H9 (cell line): ENCODE measurements around the gene STK38L. TPM values are rescaled to one million over a fixed set of nuclear protein-coding genes. Genes with fewer than 3 reads are reported as not detected.

Experiments
- DNase-seq: peaks from one replicate; pipeline ENCODE4 v3.0.0-alpha.2; 2017
- H2AFZ ChIP-seq: one replicate; pipeline ENCODE4 v1.6.1; 2013; ENCODE audit warnings: mild to moderate bottlenecking, low read length, control low read depth, moderate library complexity
- H2AK5ac ChIP-seq: 2 replicates; pipeline ENCODE4 v1.6.1; 2013; ENCODE audit warnings: low read length, control low read depth, mixed read lengths; ENCODE audit not compliant: insufficient read length
- H2BK120ac ChIP-seq: one replicate; pipeline ENCODE4 v1.6.1; 2013; ENCODE audit warnings: low read depth, mild to moderate bottlenecking, low read length, control low read depth, inconsistent platforms; ENCODE audit not compliant: poor library complexity, severe bottlenecking
- H2BK12ac ChIP-seq: 2 replicates; pipeline ENCODE4 v1.6.1; 2013; ENCODE audit warnings: low read length, control low read depth, mixed read lengths, low read depth; ENCODE audit not compliant: insufficient read length
- H2BK15ac ChIP-seq: 2 replicates; pipeline ENCODE4 v1.6.1; 2013; ENCODE audit warnings: low read depth, low read length, control low read depth
- H2BK20ac ChIP-seq: one replicate; pipeline ENCODE4 v1.6.1; 2013; ENCODE audit warnings: low read depth, mild to moderate bottlenecking, low read length, control low read depth, inconsistent platforms; ENCODE audit not compliant: poor library complexity, severe bottlenecking
- H2BK5ac ChIP-seq: 2 replicates; pipeline ENCODE4 v1.6.1; 2013; ENCODE audit warnings: low read length, control low read depth, mixed read lengths; ENCODE audit not compliant: insufficient read length
- H3K14ac ChIP-seq: 2 replicates; pipeline ENCODE4 v1.6.1; 2013; ENCODE audit warnings: low read length, control low read depth; ENCODE audit not compliant: insufficient read depth
- H3K18ac ChIP-seq: 2 replicates; pipeline ENCODE4 v1.6.1; 2013; ENCODE audit warnings: low read depth, mild to moderate bottlenecking, mixed read lengths, low read length, control low read depth; ENCODE audit not compliant: insufficient read length
- H3K23ac ChIP-seq: 2 replicates; pipeline ENCODE4 v1.6.1; 2013; ENCODE audit warnings: low read length, control low read depth, mixed read lengths, low read depth; ENCODE audit not compliant: insufficient read length
- H3K23me2 ChIP-seq: 2 replicates; pipeline ENCODE4 v1.6.1; 2013; ENCODE audit warnings: low read depth, mild to moderate bottlenecking, mixed read lengths, low read length, control low read depth; ENCODE audit not compliant: insufficient read length, poor library complexity, severe bottlenecking
- H3K27ac ChIP-seq: 2 replicates; pipeline ENCODE4 v1.5.1; 2013; ENCODE audit warnings: low read length, control low read depth, mixed read lengths, low read depth; ENCODE audit not compliant: insufficient read length
- H3K27me3 ChIP-seq: 2 replicates; pipeline ENCODE4 v1.6.1; 2013; ENCODE audit warnings: low read length, control low read depth, inconsistent platforms; ENCODE audit not compliant: insufficient read depth
- H3K4ac ChIP-seq: 2 replicates; pipeline ENCODE4 v1.6.1; 2013; ENCODE audit warnings: low read depth, mild to moderate bottlenecking, control low read depth, inconsistent platforms, low read length, moderate library complexity
- H3K4me1 ChIP-seq: 2 replicates; pipeline ENCODE4 v1.6.1; 2013; ENCODE audit warnings: low read length, control low read depth, inconsistent platforms; ENCODE audit not compliant: insufficient read depth
- H3K4me2 ChIP-seq: 2 replicates; pipeline ENCODE4 v1.6.1; 2013; ENCODE audit warnings: low read length, control low read depth, mixed read lengths; ENCODE audit not compliant: insufficient read length, insufficient read depth
- H3K56ac ChIP-seq: 2 replicates; pipeline ENCODE4 v1.6.1; 2013; ENCODE audit warnings: low read depth, mild to moderate bottlenecking, mixed read lengths, low read length, control low read depth; ENCODE audit not compliant: insufficient read length
- H3K79me1 ChIP-seq: 2 replicates; pipeline ENCODE4 v1.6.1; 2013; ENCODE audit warnings: low read depth, mild to moderate bottlenecking, moderate library complexity, low read length, control low read depth, inconsistent platforms; ENCODE audit not compliant: insufficient read depth, poor library complexity, severe bottlenecking
- H3K79me2 ChIP-seq: 2 replicates; pipeline ENCODE4 v1.6.1; 2013; ENCODE audit warnings: low read length, control low read depth, inconsistent platforms; ENCODE audit not compliant: insufficient read depth
- H3K9ac ChIP-seq: 2 replicates; pipeline ENCODE4 v1.6.1; 2013; ENCODE audit warnings: low read length, control low read depth, mixed read lengths; ENCODE audit not compliant: insufficient read length; ENCODE audit errors: extremely low read depth
- H3K9me3 ChIP-seq: one replicate; pipeline ENCODE4 v1.6.1; 2013; ENCODE audit warnings: low read depth, low read length, inconsistent platforms; ENCODE audit not compliant: control insufficient read depth
- H3T11ph ChIP-seq: one replicate; pipeline ENCODE4 v1.6.1; 2013; ENCODE audit warnings: mild to moderate bottlenecking, low read length, control low read depth, inconsistent platforms
- H4K20me1 ChIP-seq: one replicate; pipeline ENCODE4 v1.6.1; 2013; ENCODE audit not compliant: control insufficient read depth, insufficient read length, insufficient read depth
- H4K5ac ChIP-seq: 2 replicates; pipeline ENCODE4 v1.6.1; 2013; ENCODE audit warnings: low read depth, mild to moderate bottlenecking, mixed read lengths, low read length, control low read depth; ENCODE audit not compliant: insufficient read length
- H4K8ac ChIP-seq: replicated peaks from 2 replicates; pipeline ENCODE4 v1.6.1; 2013; ENCODE audit warnings: low read length, control low read depth, mixed read lengths, low read depth; ENCODE audit not compliant: insufficient read length
- H4K91ac ChIP-seq: 2 replicates; pipeline ENCODE4 v1.6.1; 2013; ENCODE audit warnings: low read depth, mild to moderate bottlenecking, moderate library complexity, mixed read lengths, low read length, control low read depth; ENCODE audit not compliant: insufficient read length
- H3K27ac Mint-ChIP-seq, 3 experiments: 2 replicates in 2 of 3; 3 replicates in 1 of 3; pipeline ENCODE4 v1.8.0; 2020 to 2021; ENCODE audit warnings: mixed read lengths in 3 of 3, mild to moderate bottlenecking in 1 of 3, moderate library complexity in 1 of 3
- H3K27me3 Mint-ChIP-seq: 2 replicates; pipeline ENCODE4 v1.8.0; 2021; ENCODE audit warnings: low read depth, mild to moderate bottlenecking, moderate library complexity, mixed read lengths
- H3K36me3 Mint-ChIP-seq, 3 experiments: 2 replicates in 2 of 3; 3 replicates in 1 of 3; pipeline ENCODE4 v1.8.0; 2020 to 2021; ENCODE audit warnings: low read depth in 3 of 3, mixed read lengths in 3 of 3; ENCODE audit not compliant: insufficient read depth in 1 of 3
- H3K4me1 Mint-ChIP-seq, 2 experiments: 2 replicates each; pipeline ENCODE4 v1.8.0; 2020; ENCODE audit warnings: mixed read lengths in 2 of 2
- H3K4me3 Mint-ChIP-seq, 2 experiments: 2 replicates in 1 of 2; 3 replicates in 1 of 2; pipeline ENCODE4 v1.8.0; 2020 to 2021; ENCODE audit warnings: mild to moderate bottlenecking in 2 of 2, mixed read lengths in 2 of 2, moderate library complexity in 1 of 2
- H3K9me3 Mint-ChIP-seq, 2 experiments: 2 replicates in 1 of 2; 3 replicates in 1 of 2; pipeline ENCODE4 v1.8.0; 2020; ENCODE audit warnings: mild to moderate bottlenecking in 2 of 2, mixed read lengths in 2 of 2, moderate library complexity in 1 of 2
- CTCF ChIP-seq: fragments of 200-600 bp; sonication (generic); conservative IDR thresholded peaks from 3 replicates; pipeline ENCODE4 v1.8.0; 2021; ENCODE audit warnings: antibody characterized with exemption, mild to moderate bottlenecking
- WGBS: extraction: QIAGEN DNeasy Blood & Tissue Kit; methylation state at CpG from one replicate; pipeline ENCODE4 v1.1.7; 2013; ENCODE audit warnings: missing lambda C conversion rate, low lambda C conversion rate, mixed read lengths; ENCODE audit not compliant: insufficient read length; ENCODE audit errors: extremely low coverage; 5-methylcytosine and 5-hydroxymethylcytosine counted together
- total RNA-seq: library from RNA; stranded (reverse); gene quantifications from 2 replicates; pipeline ENCODE4 v1.2.1, GENCODE V29; 2021

STK38L gene
- total RNA-seq, 1 experiment from 2014 or later: 44.9 TPM

- Histone ChIP-seq H3K27me3 (no peaks in the 10 kb centered on the region), H4K5ac (no peak overlapping the region), H2BK20ac (no peak overlapping the region), H2BK15ac (no peak overlapping the region), H3K4me2 (no peak overlapping the region), H3K23me2 (no peaks in the 10 kb centered on the region), H4K8ac (no peak overlapping the region), H3K79me2 (no peaks in the 10 kb centered on the region; the same call in 1 of the 2 replicates), H3K18ac (no peak overlapping the region), H4K91ac (no peak overlapping the region), H3K14ac (no peak overlapping the region), H2AFZ (no peak overlapping the region), H3K23ac (no peak overlapping the region), H2AK5ac (no peak overlapping the region), H2BK12ac (no peak overlapping the region), H3K9me3 (no peaks in the 10 kb centered on the region), H3K79me1 (no peaks in the 10 kb centered on the region), H3K56ac (no peak overlapping the region), H2BK120ac (no peak overlapping the region), H4K20me1 (no peaks in the 10 kb centered on the region), H3T11ph (no peak overlapping the region), H2BK5ac (no peak overlapping the region), H3K4me1 (no peaks in the 10 kb centered on the region), H3K9ac (no peak overlapping the region), H3K27ac (no peak overlapping the region), H3K4ac (no peak overlapping the region)
- Mint-ChIP-seq H3K9me3 (peaks cover 0 to 5% of the 10 kb centered on the region in 2 experiments; a peak in 3 of 5 replicates), H3K27me3 (no peaks in the 10 kb centered on the region), H3K36me3 (peaks cover 10 to 21% (median 11%) of the 10 kb centered on the region in 3 experiments; a peak in 6 of 7 replicates), H3K4me3 (no peak overlapping the region), H3K27ac (no peak overlapping the region), H3K4me1 (no peaks in the 10 kb centered on the region)
- TF ChIP-seq CTCF: no peak
- no peak for DNase-seq
- WGBS: no CpG with 5 or more reads among the region's 3 CpGs
Measured at GRCh38 chr12:27366621-27367020, 122.5 kb downstream of the STK38L start.
